ENCODE measurements around the gene TPO. TPM values are rescaled to one million over a fixed set of nuclear protein-coding genes. Genes with fewer than 3 reads are reported as not detected.
A peak's percentile ranks its signal among the peaks of the same experiment; 100 is the strongest.

TPO gene
- total RNA-seq, 2 experiments from 2014 or later, result not detected

DNA sequence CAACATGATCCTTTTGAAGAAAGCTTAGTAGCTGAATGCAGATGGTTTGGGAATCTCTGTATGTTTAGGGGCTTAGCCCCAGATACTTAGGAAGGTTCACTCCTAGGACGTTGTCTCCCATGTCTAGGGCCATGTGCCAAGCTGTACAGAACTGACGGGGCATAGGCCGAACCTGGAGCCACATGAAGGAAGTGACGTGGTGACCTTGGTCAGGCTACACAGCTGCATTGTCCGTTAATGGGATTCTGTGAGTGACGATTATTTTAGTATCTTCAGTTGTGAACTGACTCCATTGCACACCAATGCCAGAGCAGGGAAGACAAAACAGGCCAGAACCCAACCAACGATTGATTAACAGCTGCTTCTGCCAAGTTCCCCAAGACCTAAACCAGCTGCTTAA lies 139.3 kb downstream of the TPO start:
- ChIA-PET POLR2A (no interaction called here), CTCF (interaction anchor here (0.6 to 0.7 kb wide), 2 partner anchors 76 to 412 kb away, joined by 3 read pairs; no protein-coding TSS in a partner anchor)
- Mint-ChIP-seq H3K27ac (no peak overlapping the region), H3K9me3 (no peaks in the 10 kb centered on the region), H3K27me3 (peaks cover 1% of the 10 kb centered on the region), H3K4me1 (ENCODE audit: low read depth) (no peaks in the 10 kb centered on the region), H3K36me3 (no peaks in the 10 kb centered on the region), H3K4me3 (no peak overlapping the region)
- DNase-seq, result no peak
- intact Hi-C loops (cut with micrococcal nuclease), result no loop called here

- Mint-ChIP-seq H3K4me3 (no peak overlapping the region), H3K27me3 (peaks cover 1% of the 10 kb centered on the region), H3K36me3 (no peaks in the 10 kb centered on the region), H3K9me3 (no peaks in the 10 kb centered on the region), H3K4me1 (ENCODE audit: low read depth) (no peaks in the 10 kb centered on the region), H3K27ac (no peak overlapping the region)
- CTCF ChIA-PET, result no interaction called here
- intact Hi-C loops (cut with micrococcal nuclease), result no loop called here
- POLR2A ChIA-PET, result no interaction called here
- DNase-seq, result no peak
These were observed 140.5 kb downstream of the TPO start for GRCh38 chr2:1553671-1554295.

DNA sequence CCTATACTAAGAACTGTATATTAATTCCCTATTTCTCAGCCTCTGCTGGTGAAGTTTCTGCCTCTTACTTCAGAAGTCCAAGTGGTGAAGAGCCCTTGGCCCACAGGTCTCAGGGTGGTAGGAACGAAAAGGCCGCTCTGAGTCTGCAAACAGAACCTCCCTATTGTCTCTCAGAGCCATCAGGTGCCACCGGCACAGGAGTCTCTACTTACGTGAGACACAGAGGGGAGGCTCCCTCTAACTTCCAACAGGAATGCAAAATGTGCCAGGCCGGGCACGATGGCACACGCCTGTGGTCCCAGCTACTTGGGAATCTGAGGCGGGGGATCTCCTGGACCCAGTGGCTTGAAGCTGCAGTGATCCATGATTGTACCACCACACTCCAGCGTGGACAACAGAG lies 143.0 kb downstream of the TPO start:
- Mint-ChIP-seq H3K27me3 (peaks cover 1% of the 10 kb centered on the region), H3K9me3 (no peaks in the 10 kb centered on the region), H3K4me3 (no peak overlapping the region), H3K4me1 (ENCODE audit: low read depth) (no peaks in the 10 kb centered on the region), H3K36me3 (no peaks in the 10 kb centered on the region), H3K27ac (no peak overlapping the region)
- ChIA-PET CTCF (no interaction called here), POLR2A (no interaction called here)
- DNase-seq, result no peak
- intact Hi-C loops (cut with micrococcal nuclease), result no loop called here

DNA sequence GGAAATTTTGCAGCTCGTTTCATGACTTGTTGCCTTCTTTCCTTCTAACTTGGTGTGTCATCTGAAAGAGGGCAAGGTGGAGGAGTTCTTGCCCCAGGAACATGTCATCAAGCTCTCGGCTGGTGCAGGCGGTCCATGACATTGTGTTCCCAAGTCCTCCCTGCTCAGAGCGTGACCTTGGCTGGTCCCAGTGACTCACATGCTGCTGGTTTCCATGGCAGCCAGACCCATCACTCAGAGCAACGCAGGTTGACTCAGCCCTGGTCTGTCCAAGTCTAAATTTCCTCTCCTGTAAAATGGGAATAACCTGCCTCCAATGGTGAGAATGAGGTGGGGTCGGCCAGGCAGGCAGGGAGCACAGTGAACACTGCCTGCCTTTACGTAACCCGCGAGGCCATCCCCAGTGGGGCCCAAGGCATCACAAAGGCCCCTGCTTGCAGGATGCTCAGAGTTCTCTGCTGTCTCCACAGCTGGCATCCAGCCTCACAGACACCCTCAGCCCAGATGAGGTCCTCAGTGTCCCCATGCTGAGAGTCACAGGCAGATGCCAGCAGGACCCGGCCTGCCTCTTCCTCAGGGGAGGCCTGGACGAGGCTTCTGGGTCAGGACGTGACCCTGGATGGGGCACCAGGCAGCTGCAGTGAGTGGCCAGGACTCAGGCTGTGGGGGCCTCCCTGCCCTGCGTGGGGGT lies 143.7 kb downstream of the TPO start:
- no peak for DNase-seq
- H3K36me3 Mint-ChIP-seq, result no peaks in the 10 kb centered on the region
- POLR2A ChIA-PET, result no interaction called here
- no peak overlapping the region for H3K27ac Mint-ChIP-seq
- no peaks in the 10 kb centered on the region for H3K4me1 Mint-ChIP-seq (ENCODE audit: low read depth)
- CTCF ChIA-PET, result no interaction called here
- no peak overlapping the region for H3K4me3 Mint-ChIP-seq
- no peaks in the 10 kb centered on the region for H3K9me3 Mint-ChIP-seq
- intact Hi-C loops (cut with micrococcal nuclease), result no loop called here
- no peaks in the 10 kb centered on the region for H3K27me3 Mint-ChIP-seq

GRCh38 chr2:1557467-1557820 lies 144.2 kb downstream of the TPO start:
- H3K4me3 Mint-ChIP-seq, result no peak overlapping the region
- H3K9me3 Mint-ChIP-seq, result no peaks in the 10 kb centered on the region
- no peak overlapping the region for H3K27ac Mint-ChIP-seq
- ChIA-PET CTCF (no interaction called here), POLR2A (no interaction called here)
- no peaks in the 10 kb centered on the region for H3K4me1 Mint-ChIP-seq (ENCODE audit: low read depth)
- no peaks in the 10 kb centered on the region for H3K27me3 Mint-ChIP-seq
- DNase-seq, result no peak
- H3K36me3 Mint-ChIP-seq, result no peaks in the 10 kb centered on the region
- intact Hi-C loops (cut with micrococcal nuclease), result no loop called here

GRCh38 chr2:1559589-1560175 lies 146.4 kb downstream of the TPO start:
- no peaks in the 10 kb centered on the region for H3K27me3 Mint-ChIP-seq
- intact Hi-C loops (cut with micrococcal nuclease), result no loop called here
- no peak for DNase-seq
- peaks cover 18% of the 10 kb centered on the region for H3K4me1 Mint-ChIP-seq (ENCODE audit: low read depth)
- ChIA-PET POLR2A (no interaction called here), CTCF (interaction anchor here (1.0 kb wide), 1 partner anchor 9 kb away, joined by 3 read pairs; no protein-coding TSS in a partner anchor)
- no peak overlapping the region for H3K4me3 Mint-ChIP-seq
- no peak overlapping the region for H3K27ac Mint-ChIP-seq
- no peaks in the 10 kb centered on the region for H3K9me3 Mint-ChIP-seq
- no peaks in the 10 kb centered on the region for H3K36me3 Mint-ChIP-seq

- intact Hi-C loops (cut with micrococcal nuclease), result no loop called here
- Mint-ChIP-seq H3K27ac (no peak overlapping the region), H3K4me1 (ENCODE audit: low read depth) (peaks cover 19% of the 10 kb centered on the region), H3K9me3 (no peaks in the 10 kb centered on the region), H3K4me3 (no peak overlapping the region), H3K27me3 (no peaks in the 10 kb centered on the region), H3K36me3 (no peaks in the 10 kb centered on the region)
- CTCF ChIA-PET, result interaction anchor here (1.0 kb wide), 1 partner anchor 13 kb away, joined by 5 read pairs; no protein-coding TSS in a partner anchor
- DNase-seq, result no peak
- POLR2A ChIA-PET, result no interaction called here
These were observed 148.0 kb downstream of the TPO start for GRCh38 chr2:1561259-1561658.

- intact Hi-C loops (cut with micrococcal nuclease), result no loop called here
- ChIA-PET CTCF (interaction anchor here (1.5 kb wide), 1 partner anchor 11 kb away, joined by 6 read pairs; no protein-coding TSS in a partner anchor), POLR2A (no interaction called here)
- Mint-ChIP-seq H3K9me3 (no peaks in the 10 kb centered on the region), H3K36me3 (no peaks in the 10 kb centered on the region), H3K4me1 (ENCODE audit: low read depth) (peaks cover 19% of the 10 kb centered on the region), H3K4me3 (no peak overlapping the region), H3K27me3 (no peaks in the 10 kb centered on the region), H3K27ac (no peak overlapping the region)
- no peak for DNase-seq
These were observed 148.7 kb downstream of the TPO start for GRCh38 chr2:1561811-1562421.

DNA sequence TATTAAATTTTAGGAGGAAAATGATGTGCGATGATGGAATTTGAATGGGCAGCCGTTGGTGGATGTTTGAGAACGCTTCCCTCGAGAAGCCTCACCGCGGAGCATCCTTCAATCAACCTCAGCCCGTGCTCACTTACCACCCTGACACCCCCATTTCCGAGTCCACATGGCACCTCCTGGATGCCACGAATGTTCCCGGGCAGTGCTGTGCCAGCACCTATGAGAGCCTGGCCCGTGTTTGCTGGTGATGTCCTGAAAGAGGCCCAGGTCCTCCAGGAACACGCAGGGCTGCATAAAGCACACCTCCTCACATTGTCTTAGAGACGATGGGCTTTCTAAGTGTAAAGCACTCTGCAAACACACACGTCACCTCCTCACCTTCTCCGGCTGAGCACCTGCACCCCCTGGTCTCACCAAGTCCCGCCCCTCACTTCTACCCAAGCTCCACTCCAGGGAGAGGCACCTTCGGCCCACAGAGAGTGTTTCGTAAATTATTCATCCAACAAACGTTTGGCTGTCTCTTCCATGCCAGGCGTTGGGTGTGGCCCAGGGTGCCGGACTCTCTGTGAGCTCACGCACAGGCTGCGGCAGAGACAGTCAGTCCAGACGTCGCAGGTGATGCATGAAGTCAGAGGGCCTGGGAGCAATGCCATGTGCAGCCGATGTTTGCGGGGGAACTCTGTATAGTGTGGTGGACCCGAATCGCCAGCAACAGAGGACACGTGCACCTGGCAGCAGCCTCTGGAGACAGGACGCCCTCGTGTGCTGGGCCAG lies 150.0 kb downstream of the TPO start:
- CTCF ChIA-PET, result interaction anchor here (1.5 kb wide), 2 partner anchors 12 to 13 kb away, joined by 4 to 6 read pairs; no protein-coding TSS in a partner anchor
- H3K9me3 Mint-ChIP-seq, result peaks cover 8% of the 10 kb centered on the region

GRCh38 chr2:1563943-1564891 lies 151.0 kb downstream of the TPO start:
- peaks cover 19% of the 10 kb centered on the region for H3K4me1 Mint-ChIP-seq (ENCODE audit: low read depth)
- POLR2A ChIA-PET, result no interaction called here
- intact Hi-C loops (cut with micrococcal nuclease), result no loop called here
- H3K27me3 Mint-ChIP-seq, result no peaks in the 10 kb centered on the region
- CTCF ChIA-PET, result interaction anchor here (1.5 kb wide), 1 partner anchor 13 kb away, joined by 4 read pairs; no protein-coding TSS in a partner anchor
- H3K9me3 Mint-ChIP-seq, result peaks cover 8% of the 10 kb centered on the region
- DNase-seq, result peak; percentile 29
- H3K27ac Mint-ChIP-seq, result no peak overlapping the region
- H3K4me3 Mint-ChIP-seq, result no peak overlapping the region
- H3K36me3 Mint-ChIP-seq, result no peaks in the 10 kb centered on the region

More for the DNA sequence above, 150.0 kb downstream of the TPO start:
- intact Hi-C loops (cut with micrococcal nuclease), result no loop called here
- no peak overlapping the region for H3K27ac Mint-ChIP-seq
- peaks cover 19% of the 10 kb centered on the region for H3K4me1 Mint-ChIP-seq (ENCODE audit: low read depth)
- no peaks in the 10 kb centered on the region for H3K36me3 Mint-ChIP-seq
- POLR2A ChIA-PET, result no interaction called here
- H3K4me3 Mint-ChIP-seq, result no peak overlapping the region
- DNase-seq, result no peak
- H3K27me3 Mint-ChIP-seq, result no peaks in the 10 kb centered on the region

DNA sequence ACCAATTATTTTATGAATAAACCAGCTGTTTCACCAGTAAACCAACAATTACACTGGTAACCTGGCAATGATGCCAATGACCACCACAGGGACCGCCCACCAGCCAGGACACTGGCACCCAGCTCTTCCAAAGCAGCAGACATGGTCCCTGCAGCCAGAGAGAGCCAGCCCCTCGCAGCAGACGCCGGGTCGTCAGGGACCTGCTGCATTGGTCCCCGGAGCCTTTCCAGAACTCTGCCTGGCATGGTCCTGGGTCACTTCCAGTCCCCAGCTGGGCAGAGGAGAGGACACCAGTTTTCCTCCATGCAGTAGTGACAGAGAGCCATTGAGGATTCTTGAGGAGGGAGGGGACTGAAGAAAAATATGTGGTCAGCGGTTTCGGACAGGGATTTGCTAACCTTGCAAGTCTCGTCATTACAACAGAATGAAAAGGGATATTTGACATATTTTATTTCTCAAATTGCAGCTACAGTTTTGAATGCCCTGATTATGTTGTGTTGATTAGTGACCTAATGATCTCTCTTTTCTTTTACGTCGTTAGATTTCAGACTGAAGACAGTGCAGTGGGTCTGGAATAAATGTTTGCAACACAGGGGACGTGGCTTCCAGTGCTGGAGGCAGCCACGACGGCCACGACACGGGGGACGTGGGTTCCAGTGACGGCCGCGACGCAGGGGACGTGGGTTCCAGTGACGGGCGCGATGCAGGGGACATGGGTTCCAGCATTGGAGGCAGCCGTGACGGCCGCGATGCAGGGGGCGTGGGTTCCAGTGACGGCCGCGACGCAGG lies 154.5 kb downstream of the TPO start:
- ChIA-PET POLR2A (no interaction called here), CTCF (no interaction called here)
- H3K27me3 Mint-ChIP-seq, result no peaks in the 10 kb centered on the region
- no peaks in the 10 kb centered on the region for H3K36me3 Mint-ChIP-seq
- no peak for DNase-seq
- H3K4me3 Mint-ChIP-seq, result no peak overlapping the region
- H3K9me3 Mint-ChIP-seq, result peaks cover 8% of the 10 kb centered on the region
- H3K4me1 Mint-ChIP-seq (ENCODE audit: low read depth), result peaks cover 16% of the 10 kb centered on the region
- no peak overlapping the region for H3K27ac Mint-ChIP-seq
- intact Hi-C loops (cut with micrococcal nuclease), result no loop called here
